Hippocampal formation (tissue), 2 donors: ENCODE results near the gene WBP2.

ENCODE experiments used
- DNase-seq, 2 donors: peaks; one replicate each; lab custom pipeline; 2025; lab: John Stamatoyannopoulos, UW

The WBP2 gene

DNA sequence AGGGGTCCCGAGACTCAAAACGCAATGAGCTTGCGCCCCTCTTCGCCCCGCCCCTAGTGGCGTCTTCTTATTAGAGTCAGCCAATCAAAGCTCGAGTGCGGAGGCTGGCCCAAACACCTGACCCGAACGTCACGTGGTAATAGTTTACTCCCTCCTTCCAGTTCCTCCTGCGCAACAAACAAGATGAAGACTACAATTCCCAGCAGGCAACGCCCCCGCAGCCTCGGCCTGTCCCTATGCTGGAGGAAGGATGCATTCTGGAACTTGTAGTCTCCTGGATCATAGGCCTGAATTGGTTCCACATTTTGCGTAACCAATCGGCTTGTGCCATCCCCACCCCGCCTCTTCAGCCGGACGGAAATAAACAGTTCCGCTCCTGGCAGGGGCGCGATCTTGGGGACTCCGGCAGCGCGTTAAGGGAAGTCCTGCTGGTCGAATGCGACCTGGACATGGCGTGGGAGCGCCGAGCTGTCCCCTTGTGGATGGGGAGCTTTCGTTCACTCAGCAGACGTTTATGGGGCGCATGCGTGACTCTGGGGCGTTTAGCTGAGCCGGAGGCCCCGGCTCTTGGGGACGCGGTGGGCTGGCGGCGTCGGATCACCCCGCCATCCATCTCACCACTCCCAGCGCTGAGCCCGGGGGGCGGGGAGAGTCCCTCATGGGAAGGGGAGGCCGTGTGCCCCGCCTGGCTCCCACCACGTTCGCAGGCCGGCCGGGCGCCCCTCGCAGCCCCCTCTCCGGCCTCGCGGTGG, at the start of gene WBP2:
WBP2 (minus strand) TSS at position 26 of the 752 bp plus-strand sequence. CDS start 38 bp downstream, outside the sequence.
- peak; percentile 98 to 100 for DNase-seq

- no peak for DNase-seq
Observed at GRCh38 chr17:75902406-75902805, 47.3 kb upstream of the WBP2 start.

- DNase-seq = no peak
Observed at GRCh38 chr17:75901727-75902126, 46.6 kb upstream of the WBP2 start.

DNA sequence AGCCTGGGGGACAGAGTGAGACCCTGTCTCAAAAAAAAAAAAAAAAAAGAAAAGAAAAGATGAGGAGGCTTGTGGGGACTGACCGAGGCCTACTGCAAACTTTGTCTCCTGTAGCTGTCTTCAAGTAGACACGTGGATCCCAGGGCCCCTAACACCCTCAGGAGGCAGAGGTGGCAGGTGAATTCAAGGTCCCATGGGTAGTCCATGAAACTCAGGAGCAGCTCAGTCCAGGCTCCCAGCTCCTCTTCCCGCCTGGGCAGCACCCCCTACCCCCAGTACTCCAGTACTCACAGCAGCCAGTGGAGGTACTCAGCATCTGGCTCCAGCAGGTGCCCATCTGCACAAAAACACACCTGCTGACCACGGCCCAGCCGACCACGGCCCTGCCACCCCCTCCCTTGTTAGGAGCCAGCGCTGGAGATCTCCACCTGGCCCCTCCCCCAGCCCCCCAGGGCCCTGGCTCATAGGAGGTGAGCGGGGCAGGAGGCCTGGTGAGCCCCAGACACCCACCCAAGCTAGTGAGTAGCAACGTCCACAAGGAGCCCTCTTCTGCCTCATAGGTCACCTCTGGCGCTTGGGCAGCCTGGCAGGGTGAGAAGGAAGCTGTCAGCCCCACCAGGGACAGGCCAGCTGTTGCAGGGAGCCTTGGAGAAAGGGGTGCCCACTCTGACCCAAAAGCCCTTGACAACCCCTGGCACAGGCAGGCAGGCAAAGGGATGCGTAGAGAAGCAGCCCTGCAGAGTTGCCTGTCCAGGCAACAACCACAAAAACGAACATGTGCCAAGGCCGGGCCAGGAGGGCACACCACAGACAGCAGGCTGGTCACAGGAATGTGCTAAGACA, 45.8 kb upstream of the WBP2 start:
- DNase-seq = no peak

DNA sequence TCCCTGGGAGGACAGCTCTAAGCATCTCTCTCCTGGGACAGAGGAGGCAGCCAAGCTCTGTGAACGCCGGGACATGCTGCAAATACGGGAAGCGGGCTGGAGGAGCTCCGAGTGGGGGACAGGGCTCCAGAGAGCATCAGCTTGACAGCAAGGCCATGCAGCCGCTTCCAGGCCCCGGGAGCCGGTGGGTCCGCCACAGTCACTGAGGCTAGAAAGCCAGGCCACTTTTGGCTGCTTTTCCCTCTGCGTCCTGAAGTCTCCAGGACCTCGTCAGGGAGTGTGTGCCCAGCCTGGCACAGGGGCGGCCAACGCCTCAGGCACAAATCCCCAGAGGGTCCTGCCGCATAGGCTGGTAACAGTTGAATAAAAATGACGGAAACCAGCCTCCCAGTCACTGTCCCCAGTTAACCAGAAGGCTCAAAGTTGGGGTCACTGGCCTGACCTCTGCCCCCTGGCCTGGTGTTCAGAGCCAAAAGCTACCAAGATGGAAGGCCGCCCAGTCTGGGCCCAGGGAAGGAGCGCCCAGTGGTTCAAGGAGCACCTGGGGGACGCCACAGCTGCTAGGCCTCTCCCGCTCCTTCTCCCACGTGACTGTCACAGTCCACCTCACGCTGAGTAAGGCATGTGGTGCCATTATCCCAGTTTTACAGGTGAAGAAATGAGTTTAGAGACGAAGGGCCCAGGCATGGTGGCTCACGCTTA, 44.8 kb upstream of the WBP2 start:
- no peak for DNase-seq

- no peak for DNase-seq
Observed at GRCh38 chr17:75899353-75899752, 44.2 kb upstream of the WBP2 start.

DNA sequence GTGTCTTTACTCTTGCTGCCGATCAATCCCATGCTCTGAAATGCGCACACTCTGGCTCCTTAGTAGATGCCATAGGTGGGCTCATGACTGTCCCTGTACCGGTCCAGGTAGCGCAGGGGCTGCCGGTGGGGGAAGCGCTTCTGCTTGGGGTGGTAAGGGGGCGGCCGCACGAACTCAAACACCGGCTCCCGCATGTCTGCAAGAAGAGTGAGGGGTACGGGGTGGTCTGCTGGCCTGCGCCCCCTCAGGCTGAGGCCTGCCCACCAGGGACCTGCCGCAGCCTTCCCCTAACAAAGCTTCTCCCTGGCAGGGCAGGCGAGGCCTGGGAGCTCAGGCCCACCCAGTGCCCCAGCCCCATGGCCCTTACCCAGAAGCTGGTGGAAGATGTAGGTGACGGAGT, 43.7 kb upstream of the WBP2 start:
- no peak for DNase-seq

DNA sequence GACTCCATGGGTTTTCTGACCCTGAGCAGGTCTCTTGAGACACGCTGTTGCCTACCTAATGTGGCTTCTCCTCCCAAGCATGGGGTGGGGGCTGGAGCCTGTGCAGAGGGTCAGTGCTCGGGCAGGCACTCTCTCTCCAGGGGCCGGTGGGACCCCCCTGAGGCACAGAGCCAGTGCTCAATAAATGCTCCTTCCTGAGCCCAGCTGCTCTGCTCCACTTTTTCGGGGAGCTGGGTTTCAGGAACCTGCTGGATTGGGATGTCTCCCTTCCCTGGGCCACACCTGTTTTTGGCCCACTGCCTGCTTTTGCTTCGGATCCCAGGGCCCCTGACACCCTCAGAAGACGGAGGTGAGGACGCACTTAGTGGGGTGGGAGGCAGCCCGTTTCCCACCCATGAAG, 42.9 kb upstream of the WBP2 start:
- no peak for DNase-seq

DNA sequence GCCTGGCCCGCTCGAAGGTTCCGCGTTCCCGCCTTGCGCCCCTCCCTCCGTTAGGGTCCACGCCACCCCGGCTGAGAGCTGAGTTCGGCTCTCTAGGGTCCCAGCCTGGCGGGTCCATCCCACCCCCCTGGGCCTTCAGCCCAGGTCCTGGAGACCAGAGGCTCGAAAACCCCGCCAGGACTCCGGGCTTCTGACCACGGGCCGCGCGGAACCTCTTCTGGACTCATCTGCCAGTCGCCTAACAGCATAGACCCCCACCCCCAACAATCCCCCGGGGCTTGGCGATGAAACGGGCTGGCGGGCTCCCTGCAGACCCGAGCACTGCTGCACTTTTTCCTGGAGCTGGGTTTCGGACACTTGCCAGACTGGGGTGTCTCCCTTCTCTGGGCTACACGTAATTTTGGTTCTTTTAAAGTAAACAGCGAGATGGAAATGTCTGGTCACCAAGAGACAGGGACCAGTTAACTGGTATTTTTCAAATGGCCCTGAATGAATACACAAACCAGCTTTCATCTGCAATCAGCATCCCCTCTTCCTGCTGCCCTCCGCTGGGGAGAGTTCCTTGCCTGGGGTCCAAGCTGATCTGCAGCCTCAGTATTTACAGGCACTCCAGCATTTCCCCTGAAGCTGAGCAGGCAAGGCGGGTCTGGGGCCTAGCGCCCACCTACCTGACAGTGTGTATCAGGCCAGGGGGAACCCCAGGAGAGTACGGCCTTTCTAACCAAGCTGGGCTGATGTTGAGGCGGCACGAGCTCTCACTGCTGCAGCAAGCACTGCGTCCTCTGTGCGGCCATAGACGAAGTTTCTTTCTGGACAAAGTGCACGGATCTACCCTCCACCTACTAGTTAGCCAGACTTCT, 42.3 kb upstream of the WBP2 start:
- no peak for DNase-seq

DNA sequence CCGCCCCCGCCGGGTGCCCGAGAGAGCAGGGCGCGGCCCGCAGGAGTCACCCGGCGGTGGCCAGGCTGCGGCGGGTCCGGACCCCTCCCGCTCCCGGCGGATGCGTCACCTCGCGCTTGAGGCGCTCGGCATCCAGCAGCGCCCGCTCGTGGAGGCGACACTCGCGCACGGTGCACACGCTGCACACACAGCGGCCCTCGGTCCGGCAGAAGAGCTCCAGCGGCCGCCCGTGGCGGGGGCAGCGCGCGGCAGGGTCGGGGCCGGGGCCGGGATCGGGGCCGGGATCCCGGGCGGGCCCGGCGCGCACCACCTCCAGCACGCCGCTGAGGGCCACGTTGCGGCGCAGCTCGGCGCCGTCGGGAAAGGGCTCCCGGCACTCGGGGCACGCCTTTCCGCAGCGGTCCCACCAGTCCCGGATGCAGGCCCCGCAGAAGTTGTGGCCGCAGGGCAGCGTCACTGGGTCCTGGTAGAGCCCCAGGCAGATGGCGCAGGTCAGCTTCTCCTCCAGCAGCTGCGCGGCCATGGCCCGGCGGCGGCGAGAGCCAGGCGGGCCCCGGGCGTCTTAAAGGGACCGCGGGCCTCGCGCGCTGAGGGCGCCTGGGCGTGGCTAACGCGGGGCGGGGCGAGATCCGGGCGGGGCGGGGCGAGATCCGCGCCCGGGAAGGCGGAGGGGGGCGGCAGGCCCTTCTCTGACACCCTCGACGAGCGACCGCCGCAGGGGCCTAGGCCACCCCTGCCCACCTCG, 41.5 kb upstream of the WBP2 start, which contains the start of gene TRIM65:
TRIM65 (minus strand) TSS at position 537 of the 745 bp plus-strand sequence; CDS start at position 523, 14 bp downstream.
- DNase-seq = peak; percentile 73 to 76

- DNase-seq = no peak
Observed at GRCh38 chr17:75895370-75896155, 40.4 kb upstream of the WBP2 start.

DNA sequence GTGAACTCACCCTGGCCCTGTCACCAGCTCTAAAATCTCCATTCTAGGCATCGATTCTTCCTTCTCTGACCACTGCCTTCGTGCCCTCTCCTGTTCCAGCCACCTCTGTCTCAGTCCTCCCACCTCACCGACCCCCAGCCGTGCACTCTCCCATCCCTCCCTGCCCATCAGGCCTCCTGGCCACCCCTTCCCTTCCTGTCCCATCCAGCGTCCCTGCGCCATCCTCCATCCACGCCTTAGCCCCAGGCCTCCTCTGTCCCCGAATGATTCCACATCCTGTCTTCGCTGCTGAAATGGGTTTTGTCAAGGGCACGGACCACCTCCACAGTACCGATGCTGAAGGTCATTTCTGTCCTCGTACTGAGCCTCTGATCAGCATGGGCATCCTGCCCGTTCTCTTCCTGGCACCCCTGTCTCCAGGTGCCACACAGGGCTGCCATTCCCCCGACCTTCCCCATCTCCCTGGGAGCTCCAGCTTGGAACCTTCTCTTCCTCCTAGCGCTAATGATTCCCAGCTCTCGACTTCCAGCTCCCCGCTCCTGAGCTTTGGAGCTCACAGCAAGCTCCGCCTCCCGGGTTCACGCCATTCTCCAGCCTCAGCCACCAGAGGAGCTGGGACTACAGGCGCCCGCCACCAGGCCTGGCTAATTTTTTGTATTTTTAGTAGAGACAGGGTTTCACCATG, 39.1 kb upstream of the WBP2 start:
- no peak for DNase-seq

DNA sequence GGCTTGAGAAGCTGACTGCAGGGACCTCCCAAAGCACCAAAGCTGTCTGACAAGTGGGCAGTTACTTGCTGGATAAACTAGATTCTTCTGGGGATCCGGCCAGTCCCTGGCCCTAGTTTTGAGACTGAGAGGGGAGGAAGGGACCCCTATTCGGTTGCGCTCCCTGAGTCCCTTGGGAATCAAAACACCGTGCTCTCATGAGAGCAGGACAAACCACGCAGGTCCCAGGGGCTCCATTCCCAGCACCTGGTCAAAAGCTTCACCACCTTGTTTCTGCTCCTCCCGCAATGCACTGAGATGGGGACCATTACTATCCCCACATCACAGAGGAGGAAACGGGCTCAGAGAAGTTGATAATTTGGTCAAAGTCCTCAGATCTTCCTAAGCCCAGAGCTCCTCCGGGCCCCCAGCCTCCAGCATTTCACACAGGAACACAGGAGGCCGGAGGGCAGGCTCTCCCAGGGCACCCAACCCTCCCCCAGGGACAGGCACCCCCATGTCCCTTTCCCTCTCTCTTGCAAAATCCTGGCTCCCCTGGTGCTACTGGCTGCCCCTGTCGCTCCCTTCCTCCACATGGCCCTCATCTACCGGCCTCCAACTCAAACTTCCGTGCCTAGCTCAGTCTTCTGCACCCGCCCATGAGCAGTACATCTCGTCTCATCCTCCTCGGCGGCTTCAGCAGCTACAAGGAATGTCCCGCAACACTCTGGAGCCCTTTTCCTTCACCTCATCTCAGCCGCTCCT, 38.3 kb upstream of the WBP2 start:
- DNase-seq = no peak

GRCh38 chr17:75892556-75893224, 37.6 kb upstream of the WBP2 start:
- DNase-seq = no peak

- no peak for DNase-seq
Observed at GRCh38 chr17:75891605-75892555, 36.7 kb upstream of the WBP2 start.

DNA sequence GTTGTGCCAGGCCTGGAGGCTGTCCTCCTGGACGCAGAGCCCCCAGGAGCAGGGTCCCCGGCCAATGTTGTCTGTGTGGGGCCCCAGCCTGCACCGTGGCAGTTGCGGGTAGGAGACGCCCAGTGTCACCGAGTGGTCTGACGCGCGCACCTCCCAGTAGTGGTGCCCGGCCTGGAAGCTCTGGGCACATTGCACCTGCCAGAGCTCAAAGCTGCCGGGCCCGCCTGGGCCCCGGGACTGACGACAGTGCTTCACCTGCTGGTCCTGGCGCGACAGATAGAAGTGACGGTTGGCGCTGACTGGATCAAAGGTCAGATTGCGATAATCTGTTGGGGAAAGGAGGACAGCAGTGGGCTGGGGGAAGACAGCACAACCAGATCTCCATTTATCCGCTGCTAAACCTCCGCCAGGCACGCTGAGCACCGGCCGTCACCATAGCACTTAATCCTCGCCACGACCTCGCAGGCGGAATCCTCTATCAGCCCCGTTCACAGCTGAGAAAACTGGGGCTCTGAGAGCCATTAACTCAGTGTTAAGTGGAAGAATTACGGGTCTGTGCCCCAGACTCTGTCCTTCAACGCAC, 36.0 kb upstream of the WBP2 start:
- no peak for DNase-seq
